ENCODE data around the gene DTX3. TPM values are rescaled to one million over a fixed set of nuclear protein-coding genes. Genes with fewer than 3 reads are reported as not detected.

Gene DTX3
- total RNA-seq, 1 experiment from 2014 or later: 16.8 TPM

DNA sequence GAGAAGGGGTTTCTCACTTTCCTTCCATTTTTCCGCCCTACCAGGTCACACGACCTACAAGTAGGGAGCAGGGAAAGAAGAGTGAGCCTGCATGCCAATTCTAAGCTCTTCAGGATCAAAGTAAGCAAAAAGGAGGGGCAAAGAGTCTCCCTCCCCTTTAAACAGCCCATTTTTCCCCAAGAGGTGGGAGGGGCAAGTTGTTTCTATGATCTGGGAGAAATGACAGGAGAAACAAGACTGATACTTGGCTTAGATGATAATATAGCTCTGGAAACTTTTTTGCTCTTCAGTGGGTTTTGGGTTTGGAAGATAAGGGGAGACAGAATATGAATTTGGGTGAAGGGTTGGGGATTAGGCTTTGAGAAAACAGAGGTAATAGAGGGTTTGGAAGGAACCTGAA, 1.8 kb downstream of the DTX3 start:
- Histone ChIP-seq H2AFZ (ENCODE audit: low read length) (no peak overlapping the region), H3K4me2 (ENCODE audit: low read depth, low read length, poor library complexity, severe bottlenecking) (no peak overlapping the region), H3K27ac (ENCODE audit: low read length) (no peak overlapping the region), H3K9me2 (replicated peaks; ENCODE audit: insufficient read depth, low read length) (no peaks in the 10 kb centered on the region), H4K20me1 (ENCODE audit: insufficient read depth, low read depth, low read length) (no peaks in the 10 kb centered on the region), H3K27me3 (ENCODE audit: low read length) (no peaks in the 10 kb centered on the region), H3K79me2 (ENCODE audit: low read length) (no peaks in the 10 kb centered on the region), H3K36me3 (ENCODE audit: insufficient read depth, low read length) (no peaks in the 10 kb centered on the region), H3K4me3 (ENCODE audit: low read length) (no peak overlapping the region), H3K9ac (ENCODE audit: low read length) (no peak overlapping the region), H3K9me3 (ENCODE audit: low read length) (no peaks in the 10 kb centered on the region), H3K4me1 (ENCODE audit: low read length) (peaks cover 17% of the 10 kb centered on the region)
- DNase-seq: no peak

- H3K36me3 ChIP-seq (ENCODE audit: insufficient read depth, low read length): no peaks in the 10 kb centered on the region
- H3K27ac ChIP-seq (ENCODE audit: low read length): no peak overlapping the region
- H3K9me3 ChIP-seq (ENCODE audit: low read length): no peaks in the 10 kb centered on the region
- no peaks in the 10 kb centered on the region for H3K27me3 ChIP-seq (ENCODE audit: low read length)
- H3K4me2 ChIP-seq (ENCODE audit: low read depth, low read length, poor library complexity, severe bottlenecking): no peak overlapping the region
- H4K20me1 ChIP-seq (ENCODE audit: insufficient read depth, low read depth, low read length): no peaks in the 10 kb centered on the region
- no peak overlapping the region for H3K4me3 ChIP-seq (ENCODE audit: low read length)
- no peaks in the 10 kb centered on the region for H3K79me2 ChIP-seq (ENCODE audit: low read length)
- no peak overlapping the region for H2AFZ ChIP-seq (ENCODE audit: low read length)
- H3K4me1 ChIP-seq (ENCODE audit: low read length): peaks cover 19% of the 10 kb centered on the region
- DNase-seq: no peak
- no peak overlapping the region for H3K9ac ChIP-seq (ENCODE audit: low read length)
- no peaks in the 10 kb centered on the region for H3K9me2 ChIP-seq (replicated peaks; ENCODE audit: insufficient read depth, low read length)
Observed at GRCh38 chr12:57606821-57607220, 2.2 kb downstream of the DTX3 start.

- no peaks in the 10 kb centered on the region for H3K9me2 ChIP-seq (replicated peaks; ENCODE audit: insufficient read depth, low read length)
- no peak overlapping the region for H3K9ac ChIP-seq (ENCODE audit: low read length)
- no peaks in the 10 kb centered on the region for H3K9me3 ChIP-seq (ENCODE audit: low read length)
- no peaks in the 10 kb centered on the region for H3K27me3 ChIP-seq (ENCODE audit: low read length)
- peaks cover 19% of the 10 kb centered on the region for H3K4me1 ChIP-seq (ENCODE audit: low read length)
- H4K20me1 ChIP-seq (ENCODE audit: insufficient read depth, low read depth, low read length): no peaks in the 10 kb centered on the region
- no peaks in the 10 kb centered on the region for H3K36me3 ChIP-seq (ENCODE audit: insufficient read depth, low read length)
- H3K27ac ChIP-seq (ENCODE audit: low read length): no peak overlapping the region
- no peaks in the 10 kb centered on the region for H3K79me2 ChIP-seq (ENCODE audit: low read length)
- DNase-seq: no peak
- H3K4me3 ChIP-seq (ENCODE audit: low read length): no peak overlapping the region
- no peak overlapping the region for H3K4me2 ChIP-seq (ENCODE audit: low read depth, low read length, poor library complexity, severe bottlenecking)
- no peak overlapping the region for H2AFZ ChIP-seq (ENCODE audit: low read length)
Observed at GRCh38 chr12:57607958-57608663, 3.5 kb downstream of the DTX3 start.

- DNase-seq: no peak
- Histone ChIP-seq H3K4me2 (ENCODE audit: low read depth, low read length, poor library complexity, severe bottlenecking) (no peak overlapping the region), H3K9me3 (ENCODE audit: low read length) (no peaks in the 10 kb centered on the region), H4K20me1 (ENCODE audit: insufficient read depth, low read depth, low read length) (no peaks in the 10 kb centered on the region), H3K79me2 (ENCODE audit: low read length) (no peaks in the 10 kb centered on the region), H3K27ac (ENCODE audit: low read length) (no peak overlapping the region), H3K4me1 (ENCODE audit: low read length) (peaks cover 25% of the 10 kb centered on the region), H2AFZ (ENCODE audit: low read length) (no peak overlapping the region), H3K27me3 (ENCODE audit: low read length) (no peaks in the 10 kb centered on the region), H3K9me2 (replicated peaks; ENCODE audit: insufficient read depth, low read length) (no peaks in the 10 kb centered on the region), H3K9ac (ENCODE audit: low read length) (no peak overlapping the region), H3K36me3 (ENCODE audit: insufficient read depth, low read length) (no peaks in the 10 kb centered on the region), H3K4me3 (ENCODE audit: low read length) (no peak overlapping the region)
Observed at GRCh38 chr12:57609101-57609780, 4.6 kb downstream of the DTX3 start.

- Histone ChIP-seq H3K4me1 (ENCODE audit: low read length) (peaks cover 30% of the 10 kb centered on the region), H3K9ac (ENCODE audit: low read length) (no peak overlapping the region), H3K79me2 (ENCODE audit: low read length) (no peaks in the 10 kb centered on the region), H3K9me2 (replicated peaks; ENCODE audit: insufficient read depth, low read length) (no peaks in the 10 kb centered on the region), H3K27ac (ENCODE audit: low read length) (no peak overlapping the region), H3K4me2 (ENCODE audit: low read depth, low read length, poor library complexity, severe bottlenecking) (no peak overlapping the region), H3K4me3 (ENCODE audit: low read length) (no peak overlapping the region), H3K9me3 (ENCODE audit: low read length) (no peaks in the 10 kb centered on the region), H4K20me1 (ENCODE audit: insufficient read depth, low read depth, low read length) (no peaks in the 10 kb centered on the region), H2AFZ (ENCODE audit: low read length) (no peak overlapping the region), H3K36me3 (ENCODE audit: insufficient read depth, low read length) (no peaks in the 10 kb centered on the region), H3K27me3 (ENCODE audit: low read length) (no peaks in the 10 kb centered on the region)
- no peak for DNase-seq
Observed at GRCh38 chr12:57609781-57610553, 5.3 kb downstream of the DTX3 start.

GRCh38 chr12:57610554-57611107, 6.0 kb downstream of the DTX3 start:
- Histone ChIP-seq H3K27ac (ENCODE audit: low read length) (no peak overlapping the region), H4K20me1 (ENCODE audit: insufficient read depth, low read depth, low read length) (no peaks in the 10 kb centered on the region), H3K9ac (ENCODE audit: low read length) (no peak overlapping the region), H3K79me2 (ENCODE audit: low read length) (no peaks in the 10 kb centered on the region), H3K27me3 (ENCODE audit: low read length) (no peaks in the 10 kb centered on the region), H3K36me3 (ENCODE audit: insufficient read depth, low read length) (no peaks in the 10 kb centered on the region), H3K4me3 (ENCODE audit: low read length) (no peak overlapping the region), H3K9me2 (replicated peaks; ENCODE audit: insufficient read depth, low read length) (no peaks in the 10 kb centered on the region), H3K9me3 (ENCODE audit: low read length) (no peaks in the 10 kb centered on the region), H3K4me1 (ENCODE audit: low read length) (peaks cover 31% of the 10 kb centered on the region), H3K4me2 (ENCODE audit: low read depth, low read length, poor library complexity, severe bottlenecking) (no peak overlapping the region), H2AFZ (ENCODE audit: low read length) (no peak overlapping the region)
- DNase-seq: no peak

DNA sequence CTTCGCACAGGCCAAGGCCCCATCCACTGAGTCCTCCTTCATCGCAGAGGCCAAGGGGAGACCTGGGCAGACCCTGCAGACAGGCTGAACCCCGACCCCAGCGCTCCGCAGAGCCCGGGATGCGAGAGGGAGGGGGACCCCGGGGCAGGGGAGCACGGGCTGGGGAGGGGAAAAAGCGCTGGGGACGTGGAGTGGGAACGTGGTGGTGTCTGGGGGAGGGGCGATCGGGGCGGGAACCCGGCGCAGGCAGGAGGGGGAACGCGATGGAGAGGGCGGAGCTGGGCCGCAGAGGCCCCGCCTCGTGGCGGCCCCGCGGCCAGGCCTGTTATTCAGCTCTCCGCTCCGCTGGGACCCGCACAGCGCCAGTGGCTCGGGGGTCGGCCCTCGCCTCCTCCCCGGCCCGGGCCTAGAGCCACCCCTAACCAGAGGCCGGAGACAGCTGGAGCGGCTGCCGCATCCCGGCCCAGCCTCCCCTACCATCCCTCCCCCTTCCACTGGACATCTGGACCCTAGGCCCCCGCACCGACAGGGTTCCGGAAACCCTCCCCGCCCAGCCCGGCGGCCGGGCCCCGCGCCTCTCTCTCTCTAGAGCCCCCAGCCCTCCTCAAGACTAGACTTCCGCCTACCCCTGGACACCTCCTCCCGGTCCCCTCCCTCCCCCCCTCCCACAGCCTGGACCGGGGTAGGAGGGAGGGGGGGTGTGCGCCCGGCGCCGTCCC, 6.6 kb downstream of the DTX3 start, which contains the start of gene ARHGEF25:
Gene ARHGEF25 (plus strand): TSS at position 328 of the 719 bp plus-strand sequence. CDS start 460 bp downstream, outside the sequence.
- Histone ChIP-seq H3K9me2 (replicated peaks; ENCODE audit: insufficient read depth, low read length) (no peaks in the 10 kb centered on the region), H4K20me1 (ENCODE audit: insufficient read depth, low read depth, low read length) (no peaks in the 10 kb centered on the region), H3K36me3 (ENCODE audit: insufficient read depth, low read length) (no peaks in the 10 kb centered on the region), H3K79me2 (ENCODE audit: low read length) (no peaks in the 10 kb centered on the region), H2AFZ (ENCODE audit: low read length) (no peak within 1 kb of the TSS; the same call in 1 of the 2 replicates), H3K9me3 (ENCODE audit: low read length) (no peaks in the 10 kb centered on the region), H3K4me1 (ENCODE audit: low read length) (peaks cover 28% of the 10 kb centered on the region), H3K4me2 (ENCODE audit: low read depth, low read length, poor library complexity, severe bottlenecking) (peak within 1 kb of the TSS; percentile 63), H3K27me3 (ENCODE audit: low read length) (no peaks in the 10 kb centered on the region), H3K27ac (ENCODE audit: low read length) (no peak within 1 kb of the TSS), H3K4me3 (ENCODE audit: low read length) (peak within 1 kb of the TSS; percentile 58; the same call in 1 of the 2 replicates), H3K9ac (ENCODE audit: low read length) (peak within 1 kb of the TSS; percentile 54)
- peak; percentile 54 for DNase-seq
